A549 (cell line): ENCODE results near the gene GNAO1. TPM values are rescaled to one million over a fixed set of nuclear protein-coding genes. Genes with fewer than 3 reads are reported as not detected.

ENCODE experiments used
- ATAC-seq, 2 experiments: fragments of 200-7000 bp in 1 of 2; fragments of >200 bp in 1 of 2; cut with Nextera tagmentation in 1 of 2; cut with Tn5 transposase in 1 of 2; 3 replicates each; pipeline versions ENCODE4 v1.8.0 to v1.9.1; 2018 to 2020; ENCODE audit warnings: mild to moderate bottlenecking in 1 of 2, moderate library complexity in 1 of 2
- CTCF ChIA-PET: fragments of 300-600 bp; sonication (Branson Sonifier 250); formaldehyde crosslinking; extraction: SDS; loops from one replicate; lab custom pipeline; 2021; ENCODE audit warnings: antibody characterized with exemption, inconsistent platforms; lab: Yijun Ruan, JAX
- POLR2A ChIA-PET: fragments of 350-600 bp; formaldehyde crosslinking; extraction: SDS; loops from one replicate; lab custom pipeline; 2021; ENCODE audit warnings: antibody characterized with exemption, inconsistent platforms; lab: Yijun Ruan, JAX
- DNase-seq, 2 experiments: peaks; one replicate each; pipeline versions ENCODE4 v3.0.0 to v3.0.0-alpha.2; 2011 to 2016; ENCODE audit warnings: low read depth in 1 of 2, low spot score in 1 of 2
- FAIRE-seq: peaks from 2 replicates; lab custom pipeline; 2011; peaks lifted over from hg19 to GRCh38; lab: Jason Lieb, UNC
- H3K27ac ChIP-seq, 2 experiments: fragments of >200 bp; sonication (Bioruptor Twin); formaldehyde crosslinking; 3 replicates each; pipeline ENCODE4 v1.5.1; 2016 to 2017
- H3K4me1 ChIP-seq: fragments of >200 bp; sonication (Bioruptor Twin); formaldehyde crosslinking; 3 replicates; pipeline ENCODE4 v1.6.1; 2016
- H3K4me2 ChIP-seq: fragments of >200 bp; sonication (Bioruptor Twin); formaldehyde crosslinking; 3 replicates; pipeline ENCODE4 v1.6.1; 2016
- H3K4me3 ChIP-seq: fragments of >200 bp; sonication (Bioruptor Twin); formaldehyde crosslinking; 3 replicates; pipeline ENCODE4 v1.5.1; 2016
- H3K9me3 ChIP-seq: fragments of >200 bp; sonication (Bioruptor Twin); formaldehyde crosslinking; 3 replicates; pipeline ENCODE4 v1.6.1; 2016
- CBX8 ChIP-seq: fragments of 200-600 bp; sonication (generic); IDR thresholded peaks from 2 replicates; pipeline ENCODE4 v1.6.1; 2016
- CHD2 ChIP-seq: fragments of 150-350 bp; IDR thresholded peaks from 2 replicates; pipeline ENCODE4 v1.6.1; 2014; ENCODE audit warnings: low read length; ENCODE audit not compliant: partially characterized antibody
- CHD4 ChIP-seq: fragments of 200-600 bp; sonication (generic); IDR thresholded peaks from 2 replicates; pipeline ENCODE4 v1.6.1; 2016; ENCODE audit warnings: antibody characterized with exemption, mild to moderate bottlenecking, borderline replicate concordance
- CTCF ChIP-seq: fragments of >200 bp; sonication (Bioruptor Twin); formaldehyde crosslinking; IDR thresholded peaks from 3 replicates; pipeline ENCODE4 v1.5.1; 2016
- E2F6 ChIP-seq: IDR thresholded peaks from 2 replicates; pipeline ENCODE4 v1.6.1; 2012; ENCODE audit warnings: low read depth, borderline replicate concordance
- EHMT2 ChIP-seq: fragments of 200-600 bp; sonication (generic); IDR thresholded peaks from 2 replicates; pipeline ENCODE4 v1.6.1; 2016; ENCODE audit warnings: antibody characterized with exemption, low read depth, mild to moderate bottlenecking, moderate library complexity
- EP300 ChIP-seq, 2 experiments: fragments of >200 bp; sonication (Bioruptor Twin); formaldehyde crosslinking; IDR thresholded peaks; 2 replicates in 1 of 2; 3 replicates in 1 of 2; pipeline ENCODE4 v1.6.1; 2016 to 2017
- FOXS1 ChIP-seq: fragments of 250-450 bp; sonication (Bioruptor Pico); IDR thresholded peaks from 2 replicates; pipeline ENCODE4 v1.5.0; 2020; ENCODE audit warnings: mild to moderate bottlenecking, moderate library complexity
- GATA3 ChIP-seq: IDR thresholded peaks from 2 replicates; pipeline ENCODE4 v1.6.1; 2012; ENCODE audit warnings: borderline replicate concordance
- HDAC2 ChIP-seq: fragments of 200-600 bp; sonication (generic); IDR thresholded peaks from 2 replicates; pipeline ENCODE4 v1.6.1; 2016
- HES2 ChIP-seq: fragments of >200 bp; sonication (Bioruptor Twin); formaldehyde crosslinking; IDR thresholded peaks from 2 replicates; pipeline ENCODE4 v1.6.1; 2016
- HMGXB4 ChIP-seq: fragments of 250-450 bp; sonication (Bioruptor Pico); IDR thresholded peaks from 2 replicates; pipeline ENCODE4 v1.5.0; 2021; ENCODE audit warnings: mild to moderate bottlenecking, moderate library complexity, borderline replicate concordance
- HOXA7 ChIP-seq: fragments of 250-450 bp; sonication (Bioruptor Pico); IDR thresholded peaks from 2 replicates; pipeline ENCODE4 v1.5.0; 2020; ENCODE audit warnings: mild to moderate bottlenecking, moderate library complexity
- HOXB13 ChIP-seq: fragments of 250-450 bp; sonication (Bioruptor Pico); IDR thresholded peaks from 2 replicates; pipeline ENCODE4 v1.5.0; 2020; ENCODE audit warnings: low read depth, mild to moderate bottlenecking, moderate library complexity
- JUN ChIP-seq, 2 experiments: fragments of >200 bp; sonication (Bioruptor Twin); formaldehyde crosslinking; IDR thresholded peaks; 2 replicates in 1 of 2; 3 replicates in 1 of 2; pipeline ENCODE4 v1.6.1; 2016 to 2017
- KDM1A ChIP-seq: fragments of 200-600 bp; sonication (generic); IDR thresholded peaks from 2 replicates; pipeline ENCODE4 v1.6.1; 2016; ENCODE audit warnings: low read depth, mild to moderate bottlenecking
- NFE2L2 ChIP-seq: fragments of 150-350 bp; conservative IDR thresholded peaks from 2 replicates; pipeline ENCODE4 v1.6.1; 2014; ENCODE audit warnings: low read length
- RFX5 ChIP-seq: fragments of 450-650 bp; IDR thresholded peaks from 2 replicates; pipeline ENCODE4 v1.7.1; 2014; ENCODE audit warnings: antibody characterized with exemption, mild to moderate bottlenecking, moderate library complexity
- SMC3 ChIP-seq: fragments of >200 bp; sonication (Bioruptor Twin); formaldehyde crosslinking; IDR thresholded peaks from 3 replicates; pipeline ENCODE4 v1.6.1; 2018; ENCODE audit warnings: inconsistent platforms
- SREBF2 ChIP-seq: fragments of 450-650 bp; IDR thresholded peaks from 2 replicates; pipeline ENCODE4 v1.6.1; 2014; ENCODE audit warnings: mild to moderate bottlenecking, moderate library complexity
- ZNF302 ChIP-seq: fragments of 250-450 bp; sonication (Bioruptor Pico); IDR thresholded peaks from 2 replicates; pipeline ENCODE4 v1.9.0; 2021; ENCODE audit warnings: inconsistent platforms, mild to moderate bottlenecking, moderate library complexity
- WGBS: methylation state at CpG from one replicate; pipeline ENCODE4 v1.1.6; 2017; ENCODE audit errors: missing lambda C conversion rate; 5-methylcytosine and 5-hydroxymethylcytosine counted together
- polyA plus RNA-seq, 4 experiments: library from polyadenylated mRNA; depleted of rRNA in 3 of 4; stranded (reverse); fragments of >200 nt; fragmentation: RNase III in 1 of 4; extraction: RNeasy Plus Mini Kit Qiagen cat#74134 plus additional on column Dnase treatment in 1 of 4; gene quantifications; 2 replicates in 3 of 4; 3 replicates in 1 of 4; pipeline ENCODE4 v1.2.3, GENCODE V29; 2011 to 2017

The GNAO1 gene
- polyA plus RNA-seq, 2 of the 4 experiments (the other 2 are of a cell fraction) = 0.22 to 0.23 TPM

GRCh38 chr16:56349711-56350161, 158.4 kb downstream of the GNAO1 start (continued):
- no peak for TF ChIP-seq EP300 (IDR thresholded peaks at IDR 0.05)
- TF ChIP-seq HES2 = no peak
- TF ChIP-seq, all 56 proteins: peak for 0

- WGBS = 79% methylated on average over 21 of the region's 22 CpGs
- Histone ChIP-seq H3K9me3 (no peaks in the 10 kb centered on the region), H3K4me2 (no peak overlapping the region), H3K27ac (no peak overlapping the region), H3K4me1 (no peaks in the 10 kb centered on the region; the same call in 2 of the 3 replicates), H3K4me3 (no peak overlapping the region)
- TF ChIP-seq EP300 (IDR thresholded peaks at IDR 0.05) = no peak
- TF ChIP-seq HDAC2 = no peak
- TF ChIP-seq CBX8 = no peak
- TF ChIP-seq SREBF2 = no peak
- no peak for TF ChIP-seq HOXA7 (CRISPR knock-in tag)
- no peak for TF ChIP-seq SMC3
- no peak for TF ChIP-seq CTCF
- no peak for TF ChIP-seq KDM1A
- TF ChIP-seq NFE2L2 = no peak
- POLR2A ChIA-PET = no interaction called here
- CTCF ChIA-PET = interaction anchor here (1.0 to 3.6 kb wide), 2 partner anchors 18 to 35 kb away, joined by 3 to 20 read pairs; no protein-coding TSS in a partner anchor
- no peak for DNase-seq
- ATAC-seq = no peak
- FAIRE-seq = no peak
Measured at GRCh38 chr16:56350491-56351405, 159.5 kb downstream of the GNAO1 start.

GRCh38 chr16:56351481-56351880, 160.2 kb downstream of the GNAO1 start:
- FAIRE-seq (no peak), ATAC-seq (no peak), DNase-seq (no peak)
- 54% methylated on average over 6 of the region's 6 CpGs for WGBS
- H3K9me3 ChIP-seq = no peaks in the 10 kb centered on the region
- H3K27ac ChIP-seq = no peak overlapping the region
- ChIA-PET CTCF (interaction anchor here (1.0 to 3.6 kb wide), 3 partner anchors 10 to 36 kb away, joined by 3 to 20 read pairs (median 4); no protein-coding TSS in a partner anchor), POLR2A (no interaction called here)
- TF ChIP-seq EHMT2 = no peak
- TF ChIP-seq CHD2 = no peak
- TF ChIP-seq HOXA7 (CRISPR knock-in tag) = no peak
- no peak for TF ChIP-seq CBX8
- TF ChIP-seq GATA3 = no peak
- TF ChIP-seq ZNF302 = no peak
- no peak for TF ChIP-seq HOXB13 (CRISPR knock-in tag)
- TF ChIP-seq FOXS1 (CRISPR knock-in tag) = no peak
- TF ChIP-seq JUN (IDR thresholded peaks at IDR 0.05) = no peak
- TF ChIP-seq CHD4 = no peak
- TF ChIP-seq SREBF2 = no peak
- no peak for TF ChIP-seq RFX5
- TF ChIP-seq HMGXB4 = no peak
- TF ChIP-seq E2F6 = no peak
- no peak overlapping the region for H3K4me2 ChIP-seq
- peaks cover 5% of the 10 kb centered on the region for H3K4me1 ChIP-seq
- H3K4me3 ChIP-seq = no peak overlapping the region
